Stimulated activated CD8-positive, alpha-beta memory T cell treated with anti-CD3 and anti-CD28 coated beads, Interleukin-2, amount 100 ng/mL, for 1 hour (primary cell): ENCODE measurements around the gene C1QTNF1.

Experiments
- DNase-seq, 2 donors: peaks; one replicate each; pipeline ENCODE4 v3.0.0-alpha.2; 2020; ENCODE audit warnings: low read depth in 2 of 2

C1QTNF1 gene

GRCh38 chr17:79091226-79091670 lies 67.3 kb downstream of the C1QTNF1 start:
- DNase-seq, result no peak

GRCh38 chr17:79092567-79092966 lies 68.6 kb downstream of the C1QTNF1 start:
- no peak for DNase-seq

GRCh38 chr17:79093270-79093669 lies 69.3 kb downstream of the C1QTNF1 start:
- no peak for DNase-seq

- DNase-seq, result no peak
Measured at GRCh38 chr17:79094261-79094660, 70.3 kb downstream of the C1QTNF1 start.

GRCh38 chr17:79095345-79096055 lies 71.5 kb downstream of the C1QTNF1 start:
- no peak for DNase-seq

- DNase-seq, result no peak
Measured at GRCh38 chr17:79096477-79096876, 72.5 kb downstream of the C1QTNF1 start.

GRCh38 chr17:79097226-79098055 lies 73.5 kb downstream of the C1QTNF1 start:
- no peak for DNase-seq

- no peak for DNase-seq
Measured at GRCh38 chr17:79098282-79098867, 74.4 kb downstream of the C1QTNF1 start.
